ENCODE results near the gene MYO5A. TPM values are rescaled to one million over a fixed set of nuclear protein-coding genes. Genes with fewer than 3 reads are reported as not detected.

The MYO5A gene
- total RNA-seq, 1 donor from 2014 or later, result 31.2 TPM

DNA sequence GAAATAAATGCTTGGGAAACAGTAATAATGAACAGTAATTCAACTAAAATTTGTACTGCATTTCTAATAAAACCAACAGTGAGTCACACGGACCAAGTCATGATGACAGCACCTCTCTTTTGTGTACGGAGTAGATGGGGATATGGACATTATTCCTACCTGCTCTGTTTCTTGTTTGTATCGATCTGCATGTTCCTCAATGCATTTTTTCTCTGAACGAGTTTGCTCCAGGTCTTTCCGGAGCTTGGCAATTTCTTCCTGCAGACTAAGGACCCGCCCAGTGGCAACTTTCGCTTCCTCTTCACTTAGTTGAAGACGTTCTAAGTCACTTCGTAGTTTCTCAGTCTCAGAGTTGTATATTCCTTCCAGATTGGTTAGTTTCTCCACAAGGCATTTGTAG is 158.7 kb downstream of the MYO5A start:
- DNase-seq (ENCODE audit: extremely low spot score in 2 of 2), result no peak
- no peaks in the 10 kb centered on the region for H3K4me1 ChIP-seq
- no peaks in the 10 kb centered on the region for H3K9me3 ChIP-seq
- TF ChIP-seq POLR2AphosphoS5 (IDR thresholded peaks at IDR 0.05; ENCODE audit: insufficient read depth in 1 of 2, low read depth in 1 of 2) (no peak), POLR2A (IDR thresholded peaks at IDR 0.05) (no peak)
- TF ChIP-seq, protein P1, sequence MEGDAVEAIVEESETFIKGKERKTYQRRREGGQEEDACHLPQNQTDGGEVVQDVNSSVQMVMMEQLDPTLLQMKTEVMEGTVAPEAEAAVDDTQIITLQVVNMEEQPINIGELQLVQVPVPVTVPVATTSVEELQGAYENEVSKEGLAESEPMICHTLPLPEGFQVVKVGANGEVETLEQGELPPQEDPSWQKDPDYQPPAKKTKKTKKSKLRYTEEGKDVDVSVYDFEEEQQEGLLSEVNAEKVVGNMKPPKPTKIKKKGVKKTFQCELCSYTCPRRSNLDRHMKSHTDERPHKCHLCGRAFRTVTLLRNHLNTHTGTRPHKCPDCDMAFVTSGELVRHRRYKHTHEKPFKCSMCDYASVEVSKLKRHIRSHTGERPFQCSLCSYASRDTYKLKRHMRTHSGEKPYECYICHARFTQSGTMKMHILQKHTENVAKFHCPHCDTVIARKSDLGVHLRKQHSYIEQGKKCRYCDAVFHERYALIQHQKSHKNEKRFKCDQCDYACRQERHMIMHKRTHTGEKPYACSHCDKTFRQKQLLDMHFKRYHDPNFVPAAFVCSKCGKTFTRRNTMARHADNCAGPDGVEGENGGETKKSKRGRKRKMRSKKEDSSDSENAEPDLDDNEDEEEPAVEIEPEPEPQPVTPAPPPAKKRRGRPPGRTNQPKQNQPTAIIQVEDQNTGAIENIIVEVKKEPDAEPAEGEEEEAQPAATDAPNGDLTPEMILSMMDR (IDR thresholded peaks at IDR 0.05), result no peak
- no peak overlapping the region for H3K27ac ChIP-seq
- no peak overlapping the region for H3K4me3 ChIP-seq
- H3K27me3 ChIP-seq, result no peaks in the 10 kb centered on the region
- H3K36me3 ChIP-seq, result peaks cover 6 to 37% of the 10 kb centered on the region in 2 donors
- intact Hi-C loops (cut with DNase I), result no loop called here

DNA sequence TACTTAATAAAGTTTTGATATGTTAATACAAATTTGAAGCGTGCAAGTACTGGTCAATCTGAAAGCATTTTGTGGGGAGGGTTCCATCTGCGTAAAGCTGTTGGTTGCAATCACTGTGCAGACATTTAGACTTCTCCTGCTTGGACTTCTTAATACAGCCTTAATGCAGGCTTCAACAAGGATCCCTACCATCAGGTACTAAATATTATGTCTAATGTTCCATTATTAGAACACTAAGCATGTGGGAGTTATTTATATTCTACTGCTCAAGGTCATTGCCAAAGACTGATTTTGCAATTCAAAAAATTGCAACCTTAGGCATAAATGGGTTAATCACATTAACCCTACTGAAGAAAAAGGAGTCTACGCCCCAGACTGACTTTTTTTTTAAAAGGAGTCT is 159.2 kb downstream of the MYO5A start:
- H3K9me3 ChIP-seq, result no peaks in the 10 kb centered on the region
- peaks cover under 1 to 32% of the 10 kb centered on the region in 2 donors for H3K36me3 ChIP-seq
- no peaks in the 10 kb centered on the region for H3K27me3 ChIP-seq
- H3K27ac ChIP-seq, result no peak overlapping the region
- H3K4me1 ChIP-seq, result no peaks in the 10 kb centered on the region
- no peak for DNase-seq (ENCODE audit: extremely low spot score in 2 of 2)
- H3K4me3 ChIP-seq, result no peak overlapping the region
- TF ChIP-seq POLR2AphosphoS5 (IDR thresholded peaks at IDR 0.05; ENCODE audit: insufficient read depth in 1 of 2, low read depth in 1 of 2) (no peak), POLR2A (IDR thresholded peaks at IDR 0.05) (no peak)
- TF ChIP-seq, protein P1 (IDR thresholded peaks at IDR 0.05), result no peak
- intact Hi-C loops (cut with DNase I), result no loop called here

- Histone ChIP-seq H3K36me3 (peaks cover 0 to 31% of the 10 kb centered on the region in 2 donors), H3K4me1 (no peaks in the 10 kb centered on the region), H3K27me3 (no peaks in the 10 kb centered on the region), H3K4me3 (no peak overlapping the region), H3K27ac (no peak overlapping the region), H3K9me3 (no peaks in the 10 kb centered on the region)
- TF ChIP-seq, protein P1 (IDR thresholded peaks at IDR 0.05), result no peak
- no peak for TF ChIP-seq POLR2A (IDR thresholded peaks at IDR 0.05)
- TF ChIP-seq POLR2AphosphoS5 (IDR thresholded peaks at IDR 0.05; ENCODE audit: insufficient read depth in 1 of 2, low read depth in 1 of 2), result no peak
- intact Hi-C loops (cut with DNase I), result no loop called here
- no peak for DNase-seq (ENCODE audit: extremely low spot score in 2 of 2)
Observed at GRCh38 chr15:52369030-52369429, 159.7 kb downstream of the MYO5A start.

DNA sequence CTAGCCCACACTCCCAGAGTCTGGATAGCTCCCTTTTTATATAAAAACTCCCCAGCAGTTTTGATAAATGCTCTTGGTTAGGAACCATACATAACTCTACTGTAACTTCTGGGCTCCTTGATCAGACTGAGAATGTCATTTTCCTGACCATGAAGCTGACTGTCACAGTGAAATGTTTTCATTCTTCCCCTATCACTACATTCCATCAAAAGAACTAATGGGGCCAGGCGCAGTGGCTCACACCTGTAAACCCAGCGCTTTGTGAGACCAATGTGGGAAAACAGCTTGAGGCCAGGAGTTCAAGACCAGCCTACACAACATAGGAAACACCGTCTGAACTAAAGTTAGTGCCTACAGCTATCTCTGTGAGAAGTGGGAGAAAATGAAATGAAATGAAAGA is 160.3 kb downstream of the MYO5A start:
- Histone ChIP-seq H3K4me3 (no peak overlapping the region), H3K36me3 (peaks cover 0 to 32% of the 10 kb centered on the region in 2 donors), H3K9me3 (no peaks in the 10 kb centered on the region), H3K27me3 (no peaks in the 10 kb centered on the region), H3K4me1 (no peaks in the 10 kb centered on the region), H3K27ac (no peak overlapping the region)
- TF ChIP-seq POLR2A (IDR thresholded peaks at IDR 0.05) (no peak), POLR2AphosphoS5 (IDR thresholded peaks at IDR 0.05; ENCODE audit: insufficient read depth in 1 of 2, low read depth in 1 of 2) (no peak)
- TF ChIP-seq, protein P1 (IDR thresholded peaks at IDR 0.05), result no peak
- intact Hi-C loops (cut with DNase I), result no loop called here
- no peak for DNase-seq (ENCODE audit: extremely low spot score in 2 of 2)

DNA sequence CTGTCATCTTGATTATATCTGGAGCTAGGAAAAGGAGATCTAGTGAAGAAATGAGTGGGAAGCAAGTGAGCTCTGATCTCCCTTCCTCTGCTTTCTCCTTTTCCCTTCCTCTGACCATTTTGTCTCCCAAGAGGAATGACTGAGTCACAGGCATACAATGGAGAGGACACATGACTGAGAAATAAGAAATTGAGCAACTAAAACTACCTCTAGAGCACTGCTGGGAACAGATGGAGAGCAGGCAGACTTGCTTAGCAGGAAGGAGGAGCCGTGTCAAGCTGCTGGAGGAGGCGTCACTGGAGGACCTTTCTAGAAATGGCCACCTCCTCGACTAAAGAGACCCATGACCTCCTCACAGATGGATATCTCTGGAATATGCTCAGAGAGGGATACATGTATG is 166.2 kb downstream of the MYO5A start:
- Histone ChIP-seq H3K27ac (no peak overlapping the region), H3K4me1 (no peaks in the 10 kb centered on the region), H3K36me3 (peaks cover 0 to 12% of the 10 kb centered on the region in 2 donors), H3K27me3 (no peaks in the 10 kb centered on the region), H3K9me3 (no peaks in the 10 kb centered on the region), H3K4me3 (no peak overlapping the region)
- no peak for DNase-seq (ENCODE audit: extremely low spot score in 2 of 2)
- intact Hi-C loops (cut with DNase I), result no loop called here
- TF ChIP-seq, protein P1 (IDR thresholded peaks at IDR 0.05), result no peak
- TF ChIP-seq POLR2AphosphoS5 (IDR thresholded peaks at IDR 0.05; ENCODE audit: insufficient read depth in 1 of 2, low read depth in 1 of 2) (peak in 1 of 2 donors; percentile 12), POLR2A (IDR thresholded peaks at IDR 0.05) (no peak)
